GM21526 (cell line): ENCODE results near the gene UBXN10.
"Not testable (repeated sequence)": the region's sequence is repeated elsewhere in the genome, so short reads cannot be mapped to it uniquely, and the experiment has no call there.

ENCODE experiments used
- ATAC-seq: cut with Tn5 transposase; IDR thresholded peaks from one replicate; pipeline ENCODE4 v1.9.1; 2021; ENCODE audit warnings: moderate library complexity; ENCODE audit not compliant: unreplicated experiment, low FRiP score

The UBXN10 gene

GRCh38 chr1:20198918-20199317, 13.0 kb downstream of the UBXN10 start:
- no peak for ATAC-seq

GRCh38 chr1:20199403-20199802, 13.5 kb downstream of the UBXN10 start:
- no peak for ATAC-seq

- no peak for ATAC-seq
These were observed 13.9 kb downstream of the UBXN10 start for GRCh38 chr1:20199840-20200239.

GRCh38 chr1:20200966-20201365, 15.1 kb downstream of the UBXN10 start:
- no peak for ATAC-seq

- no peak for ATAC-seq
These were observed 16.3 kb downstream of the UBXN10 start for GRCh38 chr1:20202166-20202565.

- ATAC-seq, result no peak
These were observed 21.6 kb downstream of the UBXN10 start for GRCh38 chr1:20207546-20207945.

- no peak for ATAC-seq
These were observed 23.6 kb downstream of the UBXN10 start for GRCh38 chr1:20209471-20209870.

- ATAC-seq, result no peak
These were observed 25.0 kb downstream of the UBXN10 start for GRCh38 chr1:20210736-20211460.

- no peak for ATAC-seq
These were observed 25.6 kb downstream of the UBXN10 start for GRCh38 chr1:20211511-20211931.

- ATAC-seq, result no peak
These were observed 26.3 kb downstream of the UBXN10 start for GRCh38 chr1:20212085-20212684.

GRCh38 chr1:20212685-20213331, 26.9 kb downstream of the UBXN10 start:
- ATAC-seq, result no peak

- no peak for ATAC-seq
These were observed 29.8 kb downstream of the UBXN10 start for GRCh38 chr1:20215716-20216115.

GRCh38 chr1:20216574-20216973, 30.7 kb downstream of the UBXN10 start:
- ATAC-seq, result no peak

GRCh38 chr1:20219053-20219452, 33.2 kb downstream of the UBXN10 start:
- not testable (repeated sequence) for ATAC-seq

- ATAC-seq, result no peak
These were observed 34.1 kb downstream of the UBXN10 start for GRCh38 chr1:20220036-20220435.

- no peak for ATAC-seq
These were observed 37.2 kb downstream of the UBXN10 start for GRCh38 chr1:20223106-20223505.

- ATAC-seq, result no peak
These were observed 37.9 kb downstream of the UBXN10 start for GRCh38 chr1:20223551-20224419.

GRCh38 chr1:20224546-20224945, 38.6 kb downstream of the UBXN10 start:
- ATAC-seq, result no peak

- ATAC-seq, result no peak
These were observed 41.8 kb downstream of the UBXN10 start for GRCh38 chr1:20227704-20228103.

- ATAC-seq, result no peak
These were observed 42.5 kb downstream of the UBXN10 start for GRCh38 chr1:20228314-20228825.

- no peak for ATAC-seq
These were observed 43.3 kb downstream of the UBXN10 start for GRCh38 chr1:20229171-20229570.
